Measurements from ENCODE around the gene TICAM2.

TICAM2 gene

DNA sequence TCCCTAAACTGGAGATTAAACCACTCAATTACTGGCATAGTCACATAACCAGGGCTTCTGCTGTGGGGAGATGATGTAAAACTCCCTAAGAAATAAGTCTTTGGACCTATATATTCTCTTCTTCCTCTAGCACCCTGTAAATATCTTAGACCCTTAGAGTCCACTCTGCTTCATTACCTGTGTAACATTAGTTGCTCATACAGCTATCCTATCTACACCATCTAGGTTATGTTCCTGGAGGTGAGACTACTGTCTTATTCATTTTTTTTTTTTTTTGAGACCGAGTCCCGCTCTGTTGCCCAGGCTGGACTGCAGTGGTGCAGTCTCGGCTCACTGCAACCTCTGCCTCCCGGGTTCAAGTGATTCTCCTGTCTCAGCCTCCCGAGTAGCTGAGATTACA lies 9.6 kb upstream of the TICAM2 start:
- DNase-seq (ENCODE audit: low read depth in 1 of 2, low spot score in 1 of 2): no peak

DNA sequence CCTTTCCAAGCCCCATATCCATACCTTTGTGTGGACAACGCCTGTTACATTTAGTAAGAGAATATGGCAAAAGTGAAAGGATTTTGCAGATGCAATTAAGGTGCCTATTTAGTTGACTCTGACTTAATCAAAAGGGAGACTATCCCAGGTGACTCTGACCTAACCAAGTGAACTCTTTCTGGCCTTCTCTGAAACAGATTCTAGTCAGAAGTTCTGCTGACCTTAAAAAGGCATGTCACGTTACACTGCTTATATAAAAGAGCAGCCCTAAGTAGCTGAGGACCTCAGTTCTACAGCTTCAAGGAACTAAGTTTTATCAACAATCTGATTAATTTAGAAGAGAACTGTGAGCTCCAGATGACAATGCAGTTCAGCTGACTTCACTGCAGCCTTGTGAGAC lies 5.7 kb upstream of the TICAM2 start:
- no peak for DNase-seq (ENCODE audit: low read depth in 1 of 2, low spot score in 1 of 2)

DNA sequence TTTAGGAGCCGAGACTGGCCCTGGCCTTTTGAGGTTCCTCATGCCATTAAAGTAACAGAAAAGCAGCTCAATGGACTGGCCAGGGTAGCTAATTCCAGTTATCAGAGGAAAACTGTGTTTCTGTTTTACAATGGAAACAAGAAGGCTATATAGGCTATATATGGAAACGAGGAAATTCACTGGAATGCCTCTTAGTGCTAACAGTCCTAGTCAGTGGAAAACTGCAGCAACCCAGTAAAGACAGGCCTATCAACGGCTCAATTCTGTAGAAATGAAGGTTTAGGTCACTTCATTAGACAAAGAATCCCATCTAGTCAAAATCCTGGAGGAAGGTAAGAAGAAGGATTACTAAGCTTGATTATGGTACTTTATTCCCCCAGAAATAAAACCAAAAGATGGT lies 3.2 kb upstream of the TICAM2 start:
- DNase-seq (ENCODE audit: low read depth in 1 of 2, low spot score in 1 of 2): no peak

DNA sequence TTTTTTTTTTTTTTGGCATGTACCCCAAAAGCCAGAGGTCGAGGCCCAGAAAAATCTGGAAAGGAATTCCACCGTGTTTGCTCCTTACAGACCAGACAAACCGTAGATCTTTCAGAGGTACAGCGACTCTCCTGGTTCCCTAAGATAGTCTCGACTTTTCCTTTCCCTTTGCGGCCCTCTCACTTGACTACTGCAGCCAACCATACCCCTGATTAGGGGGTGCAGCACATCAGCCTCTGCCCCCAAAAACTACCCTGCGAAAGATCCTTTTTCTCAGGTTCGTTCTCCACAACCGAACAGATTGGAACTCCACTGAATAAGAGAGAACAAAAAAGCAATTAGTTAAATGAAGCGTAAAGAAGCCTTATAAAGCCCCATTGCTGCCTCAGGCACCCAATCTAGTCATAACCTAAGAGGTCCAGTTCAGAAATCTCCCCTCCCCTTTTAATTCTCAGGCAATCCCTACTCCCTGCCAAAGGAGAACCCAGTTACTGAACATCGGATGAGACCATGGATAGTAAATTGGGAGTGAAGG lies 379 bp upstream of the TICAM2 start:
- DNase-seq (ENCODE audit: low read depth in 1 of 2, low spot score in 1 of 2): no peak

DNA sequence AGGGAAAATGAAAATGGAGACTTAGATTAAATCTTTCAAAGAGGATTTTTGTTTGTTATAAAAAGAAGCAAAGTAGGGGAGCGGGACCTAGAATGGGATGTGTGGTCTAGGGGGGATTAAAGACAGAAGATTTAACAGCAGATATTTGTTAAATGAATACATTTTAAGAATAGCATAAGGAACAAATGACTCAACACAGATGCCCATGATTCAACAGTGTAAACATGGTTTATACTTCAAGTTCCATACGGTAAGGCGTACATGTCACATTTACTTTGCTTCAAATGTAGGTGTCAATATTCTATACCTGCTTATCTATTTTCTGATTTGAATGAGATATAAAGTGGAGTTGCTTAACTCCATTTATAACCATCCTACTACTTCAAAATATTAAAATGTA lies 1.5 kb downstream of the TICAM2 start:
- no peak for DNase-seq (ENCODE audit: low read depth in 1 of 2, low spot score in 1 of 2)

DNA sequence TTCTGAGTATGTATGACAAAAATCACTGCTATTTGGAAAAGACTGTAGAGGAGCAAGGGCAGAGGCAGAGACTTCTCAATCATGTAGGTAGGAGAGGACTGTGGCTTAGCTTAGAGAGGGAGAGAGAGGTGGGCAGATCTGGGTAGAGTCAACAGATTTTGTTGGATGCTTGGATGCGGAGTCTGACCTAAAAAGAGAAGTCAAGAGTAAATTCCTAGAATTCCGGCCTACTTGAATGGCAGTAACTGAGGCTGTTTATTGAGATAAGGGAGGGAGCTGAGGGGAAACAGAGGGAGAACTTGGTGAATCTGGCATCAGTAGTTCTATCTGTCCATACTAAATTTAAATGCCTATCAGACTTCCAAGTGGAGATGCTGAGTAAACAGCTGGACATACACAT lies 2.4 kb downstream of the TICAM2 start:
- no peak for DNase-seq (ENCODE audit: low read depth in 1 of 2, low spot score in 1 of 2)

DNA sequence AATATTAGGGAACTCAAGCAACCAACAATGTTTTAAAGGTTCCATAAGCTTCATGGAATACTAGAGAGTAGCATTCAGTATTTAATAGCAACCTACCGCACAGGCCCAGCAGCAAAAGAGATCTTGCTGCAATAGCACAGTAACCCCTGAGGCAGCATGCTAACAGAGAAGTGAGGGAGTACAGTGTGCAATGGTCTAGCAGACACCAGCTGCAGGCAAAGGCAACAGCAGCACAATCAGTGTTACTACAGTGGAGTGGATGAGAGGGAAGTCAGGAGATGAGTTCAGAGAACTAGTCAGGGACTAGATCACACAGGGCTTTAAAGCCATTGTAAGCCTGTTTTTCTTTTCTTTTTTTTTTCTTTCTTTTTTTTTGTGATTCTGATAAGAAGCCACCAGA lies 2.8 kb downstream of the TICAM2 start:
- no peak for DNase-seq (ENCODE audit: low read depth in 1 of 2, low spot score in 1 of 2)

DNA sequence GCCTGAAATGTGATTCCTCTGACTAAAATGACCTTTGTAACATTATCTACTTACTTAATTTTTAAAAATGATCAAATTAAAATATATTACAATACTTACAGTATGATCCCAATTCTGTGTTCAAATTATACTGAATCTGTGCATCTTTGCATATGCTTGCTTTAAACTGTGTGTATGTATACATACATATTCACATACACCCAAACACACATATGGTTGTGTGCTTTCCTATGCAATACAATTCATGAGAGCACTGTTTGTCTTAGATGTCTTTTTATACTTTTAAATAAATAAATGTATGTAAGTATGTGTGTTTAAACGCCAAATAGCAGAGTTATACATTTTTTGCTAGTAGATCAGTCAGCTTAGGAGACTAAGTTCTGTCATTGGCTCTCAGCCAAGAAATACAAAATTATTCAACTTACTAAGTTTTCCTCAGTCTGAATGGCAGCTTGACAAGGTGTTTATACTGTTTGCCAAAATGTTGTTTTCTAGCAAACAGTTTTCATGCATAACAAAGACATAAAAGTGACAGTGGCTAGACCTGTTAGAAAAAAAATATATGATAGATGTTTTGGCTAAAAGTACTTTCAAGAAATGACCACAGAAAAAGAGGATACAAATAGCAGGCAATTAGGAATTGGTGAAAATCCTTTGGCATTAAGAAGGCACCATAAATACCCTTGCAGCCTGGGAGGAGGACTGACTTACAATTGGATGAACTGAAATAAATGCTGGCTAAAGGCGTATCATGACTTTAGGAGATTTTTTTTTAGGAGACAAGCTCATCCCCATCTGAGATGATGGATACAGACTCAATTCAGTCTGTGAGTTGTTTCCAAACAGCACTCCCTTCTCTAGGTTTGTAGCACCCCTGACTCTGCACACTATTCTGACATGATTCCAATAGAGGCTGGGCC lies 7.9 kb downstream of the TICAM2 start:
- DNase-seq (ENCODE audit: low read depth in 1 of 2, low spot score in 1 of 2): no peak

DNA sequence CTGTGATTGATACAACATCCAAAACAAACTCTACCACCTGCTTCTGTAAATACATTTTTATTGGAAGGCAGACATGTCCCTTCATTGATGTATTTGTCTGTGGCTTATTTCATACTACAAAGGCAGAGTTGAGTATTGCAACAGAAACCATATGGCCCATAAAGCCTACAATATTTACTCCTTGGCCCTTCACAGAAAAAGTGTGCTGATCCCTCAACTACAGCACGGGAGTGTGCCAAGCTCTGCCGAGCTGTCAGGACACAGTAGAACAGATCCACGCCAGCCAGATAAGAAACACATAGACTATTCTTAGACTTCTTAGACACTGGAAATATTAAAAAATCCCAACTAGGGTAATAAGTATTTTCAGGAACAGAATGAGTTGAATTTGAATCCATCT lies 13.2 kb downstream of the TICAM2 start:
- DNase-seq (ENCODE audit: low read depth in 1 of 2, low spot score in 1 of 2): no peak

DNA sequence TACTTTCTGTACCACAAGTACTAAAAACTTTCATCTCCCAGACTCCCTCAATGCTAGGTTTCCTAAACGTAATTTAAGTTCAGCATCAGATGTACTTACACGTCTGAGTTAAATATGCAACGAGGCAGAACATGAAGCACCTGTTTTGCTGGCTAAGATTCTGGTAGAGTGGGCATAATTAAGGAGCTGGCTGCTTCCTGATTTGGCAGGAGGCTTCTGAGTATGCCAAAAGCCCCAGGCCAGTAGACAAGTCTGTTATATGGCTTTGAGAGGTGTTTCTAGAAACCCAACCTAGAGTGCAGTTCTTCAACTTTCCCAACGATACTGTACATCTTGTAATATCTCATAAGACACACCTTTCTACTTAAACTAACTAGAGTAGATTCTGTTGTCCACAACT lies 13.6 kb downstream of the TICAM2 start:
- no peak for DNase-seq (ENCODE audit: low read depth in 1 of 2, low spot score in 1 of 2)

DNA sequence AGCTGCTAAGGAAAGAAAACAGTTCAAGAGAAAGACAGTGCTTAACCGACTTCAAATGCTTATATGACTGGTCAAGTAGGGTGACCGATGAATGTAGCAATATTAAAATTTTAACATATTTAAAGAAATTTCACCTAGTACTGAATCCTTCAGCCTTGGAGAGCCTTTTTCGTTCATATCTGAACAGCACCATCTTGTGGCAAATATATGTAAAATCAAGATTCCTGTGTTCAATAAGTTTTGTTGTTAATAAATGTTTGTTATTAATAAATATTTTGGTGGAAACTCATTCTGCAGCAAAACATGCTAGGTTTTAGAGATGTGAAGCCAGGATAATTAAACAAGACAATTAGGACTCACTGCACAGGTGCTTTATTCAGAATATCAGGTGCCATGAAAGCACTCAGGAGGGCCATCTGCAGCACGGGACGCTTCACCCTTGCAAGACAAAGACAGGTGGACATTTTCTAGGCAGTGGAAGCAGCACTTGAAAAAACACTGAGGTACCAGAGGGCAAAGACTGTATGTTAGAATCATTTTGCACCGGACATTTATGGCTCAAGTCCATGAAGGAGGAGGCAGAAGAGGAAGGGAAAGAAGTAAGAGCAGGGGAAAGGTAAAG lies 15.6 kb downstream of the TICAM2 start:
- DNase-seq (ENCODE audit: low read depth in 1 of 2, low spot score in 1 of 2): no peak

DNA sequence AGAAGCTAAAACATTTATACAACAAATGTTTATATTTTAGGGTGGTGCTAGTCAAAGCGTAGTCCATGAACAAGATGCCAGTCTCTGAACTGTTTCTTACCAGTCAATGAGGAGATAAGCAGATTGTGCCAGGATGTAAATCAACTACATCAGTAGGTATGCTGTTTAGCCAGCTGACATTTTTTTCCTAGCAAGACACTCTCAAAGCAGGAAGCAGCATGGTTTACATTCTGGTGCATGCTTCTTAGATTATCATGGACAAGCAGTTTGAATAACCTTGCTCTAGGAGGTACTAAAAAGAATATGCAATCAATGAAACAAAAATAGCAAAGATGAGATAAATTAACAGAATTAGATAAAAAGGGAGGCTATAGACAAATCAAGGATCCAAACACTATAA lies 17.0 kb downstream of the TICAM2 start:
- no peak for DNase-seq (ENCODE audit: low read depth in 1 of 2, low spot score in 1 of 2)

DNA sequence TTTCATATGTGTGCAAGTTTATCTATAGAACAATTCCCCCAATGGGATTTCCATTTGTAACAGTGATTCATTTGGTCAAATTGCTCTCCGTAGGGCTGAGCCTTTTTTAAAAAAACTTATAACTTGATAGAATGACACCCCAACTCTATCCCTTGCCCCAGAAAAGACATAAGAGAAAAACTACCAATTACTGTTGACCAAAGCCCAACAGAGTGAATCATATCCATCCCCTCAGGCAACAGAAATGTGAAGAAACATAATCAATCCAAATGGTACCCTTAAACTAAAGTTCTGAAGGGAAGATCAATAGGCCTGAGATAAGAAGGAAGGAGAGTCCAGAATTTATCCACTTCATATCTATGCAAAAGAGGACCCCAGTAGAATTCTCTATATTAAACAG lies 17.8 kb downstream of the TICAM2 start:
- no peak for DNase-seq (ENCODE audit: low read depth in 1 of 2, low spot score in 1 of 2)

DNA sequence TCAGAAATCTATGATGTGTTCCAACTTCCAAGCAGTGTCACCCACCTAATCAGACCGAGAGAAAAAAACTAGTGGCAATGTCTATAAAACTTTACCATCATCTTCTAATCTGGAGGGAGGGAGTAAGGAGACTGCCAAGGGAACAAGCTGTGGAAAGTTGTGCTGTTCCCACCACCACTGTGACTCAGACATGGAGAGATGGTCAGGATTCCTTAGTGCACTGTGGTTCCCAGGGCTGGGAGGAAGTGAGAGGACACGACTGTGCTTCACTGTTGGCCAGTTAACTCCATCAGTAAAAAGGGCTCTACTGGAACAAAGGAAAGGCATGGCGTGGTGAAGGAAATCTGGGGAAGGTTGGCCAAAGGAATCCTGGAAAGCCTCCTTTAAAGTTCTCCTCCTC lies 18.8 kb downstream of the TICAM2 start:
- DNase-seq (ENCODE audit: low read depth in 1 of 2, low spot score in 1 of 2): no peak

DNA sequence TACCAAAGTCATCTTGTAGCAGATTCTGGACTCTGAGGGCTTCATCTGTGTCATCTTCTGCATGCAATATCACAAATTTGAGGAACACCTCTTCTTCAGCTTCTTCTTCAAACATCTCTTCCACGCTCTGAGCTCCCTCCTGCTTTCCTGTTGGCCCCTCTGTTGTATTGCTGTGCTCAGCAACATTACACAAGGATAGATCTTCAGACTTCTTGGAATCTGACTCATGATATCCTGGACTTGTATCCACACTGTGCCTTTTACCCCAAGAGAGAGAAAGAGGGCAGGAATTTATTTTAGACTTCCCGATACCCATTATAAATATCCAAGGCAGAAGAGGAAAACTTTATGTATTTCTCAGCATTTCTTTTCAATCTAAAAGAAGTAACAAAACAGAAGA lies 21.3 kb downstream of the TICAM2 start:
- no peak for DNase-seq (ENCODE audit: low read depth in 1 of 2, low spot score in 1 of 2)

DNA sequence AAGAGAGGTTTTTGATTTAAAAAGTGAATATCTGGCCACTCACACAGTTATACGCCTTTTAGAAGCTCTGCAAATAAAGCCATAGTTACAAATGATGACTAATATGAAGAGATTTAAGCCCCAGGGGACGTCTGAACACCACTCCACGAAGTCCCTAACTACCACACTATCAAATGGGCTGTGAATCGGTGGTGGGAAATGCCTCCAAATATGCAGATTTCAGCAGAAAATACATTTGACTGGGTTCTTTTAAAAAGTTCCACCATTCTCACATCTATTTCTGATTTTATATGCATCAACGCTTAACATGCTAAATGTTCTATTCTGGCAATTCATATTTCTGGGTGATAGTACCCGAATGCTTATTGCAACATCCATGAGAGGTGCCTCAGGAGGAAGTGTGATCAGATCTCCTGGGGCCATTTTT lies 22.5 kb downstream of the TICAM2 start:
- DNase-seq (ENCODE audit: low read depth in 1 of 2, low spot score in 1 of 2): no peak

DNA sequence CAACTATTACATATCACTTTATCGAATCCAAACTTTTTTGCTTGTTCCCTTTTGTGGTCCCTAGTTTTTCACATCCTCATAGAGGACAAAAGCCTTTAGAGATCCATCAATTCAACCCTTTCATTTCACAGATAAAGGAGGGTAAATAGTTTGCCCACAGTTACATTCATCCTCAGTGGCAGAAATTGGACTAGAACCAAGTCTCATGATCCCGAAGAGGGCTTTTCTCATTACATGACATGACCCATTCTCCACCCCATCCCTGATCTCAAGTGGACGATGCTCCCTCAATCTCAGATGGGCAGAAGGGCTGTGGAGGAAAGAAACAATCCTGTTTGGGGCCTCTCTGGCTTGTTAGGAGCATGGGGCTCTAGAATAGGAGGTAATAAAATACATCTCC lies 23.1 kb downstream of the TICAM2 start:
- no peak for DNase-seq (ENCODE audit: low read depth in 1 of 2, low spot score in 1 of 2)

DNA sequence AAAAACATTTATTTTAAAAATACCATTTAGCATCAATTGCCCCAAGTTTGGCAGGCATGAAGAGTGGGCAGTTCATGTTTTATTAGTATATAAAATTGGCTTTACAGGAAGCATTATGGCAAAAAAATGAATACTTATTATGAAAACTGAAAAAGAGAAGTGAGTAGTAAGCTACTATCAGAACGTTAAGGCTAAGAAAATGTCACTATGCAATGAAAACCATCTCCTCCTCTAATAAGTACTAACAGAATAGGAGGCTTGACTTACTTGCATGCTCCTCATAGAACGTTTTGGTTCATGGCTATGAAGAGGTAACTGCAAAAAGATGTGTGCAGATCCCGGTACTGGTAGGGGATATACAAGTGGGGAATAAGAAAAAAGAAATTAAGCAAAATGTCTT lies 23.6 kb downstream of the TICAM2 start:
- no peak for DNase-seq (ENCODE audit: low read depth in 1 of 2, low spot score in 1 of 2)

DNA sequence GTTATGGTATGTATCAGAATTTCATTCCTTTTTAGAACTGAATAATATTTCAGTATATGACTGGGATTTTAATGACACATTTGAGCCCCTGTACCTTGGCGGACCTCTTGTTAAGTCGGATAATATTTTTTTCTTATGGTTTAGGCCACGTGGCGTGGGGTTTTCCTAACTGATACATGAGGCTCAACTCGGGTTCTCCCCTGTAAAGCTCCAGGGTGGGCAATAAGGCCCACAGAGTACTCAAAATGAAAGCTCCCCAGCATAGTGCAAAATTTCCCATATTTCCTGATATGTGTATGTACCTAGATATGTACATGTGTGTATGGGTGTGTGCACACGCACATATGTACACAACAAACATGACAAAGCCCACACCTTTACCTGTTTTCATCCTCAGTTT lies 24.5 kb downstream of the TICAM2 start:
- no peak for DNase-seq (ENCODE audit: low read depth in 1 of 2, low spot score in 1 of 2)

DNA sequence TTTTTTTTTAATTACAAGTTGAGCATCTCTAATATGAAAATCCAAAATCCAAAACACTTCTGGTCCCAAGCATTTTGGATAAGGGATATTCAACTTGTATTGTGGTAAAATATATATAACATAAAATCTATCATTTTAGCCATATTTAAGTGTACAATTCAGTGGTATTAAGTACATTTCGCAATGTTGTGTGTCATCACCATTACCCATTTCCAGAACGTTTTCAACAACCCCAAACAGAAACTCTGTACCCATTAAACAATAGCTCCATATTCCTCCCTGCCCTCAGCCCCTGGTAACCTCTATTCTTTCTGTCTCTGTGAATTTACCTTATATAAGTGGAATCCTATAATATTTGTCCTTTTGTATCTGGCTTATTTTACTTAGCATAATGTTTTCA lies 24.9 kb downstream of the TICAM2 start:
- DNase-seq (ENCODE audit: low read depth in 1 of 2, low spot score in 1 of 2): no peak

DNA sequence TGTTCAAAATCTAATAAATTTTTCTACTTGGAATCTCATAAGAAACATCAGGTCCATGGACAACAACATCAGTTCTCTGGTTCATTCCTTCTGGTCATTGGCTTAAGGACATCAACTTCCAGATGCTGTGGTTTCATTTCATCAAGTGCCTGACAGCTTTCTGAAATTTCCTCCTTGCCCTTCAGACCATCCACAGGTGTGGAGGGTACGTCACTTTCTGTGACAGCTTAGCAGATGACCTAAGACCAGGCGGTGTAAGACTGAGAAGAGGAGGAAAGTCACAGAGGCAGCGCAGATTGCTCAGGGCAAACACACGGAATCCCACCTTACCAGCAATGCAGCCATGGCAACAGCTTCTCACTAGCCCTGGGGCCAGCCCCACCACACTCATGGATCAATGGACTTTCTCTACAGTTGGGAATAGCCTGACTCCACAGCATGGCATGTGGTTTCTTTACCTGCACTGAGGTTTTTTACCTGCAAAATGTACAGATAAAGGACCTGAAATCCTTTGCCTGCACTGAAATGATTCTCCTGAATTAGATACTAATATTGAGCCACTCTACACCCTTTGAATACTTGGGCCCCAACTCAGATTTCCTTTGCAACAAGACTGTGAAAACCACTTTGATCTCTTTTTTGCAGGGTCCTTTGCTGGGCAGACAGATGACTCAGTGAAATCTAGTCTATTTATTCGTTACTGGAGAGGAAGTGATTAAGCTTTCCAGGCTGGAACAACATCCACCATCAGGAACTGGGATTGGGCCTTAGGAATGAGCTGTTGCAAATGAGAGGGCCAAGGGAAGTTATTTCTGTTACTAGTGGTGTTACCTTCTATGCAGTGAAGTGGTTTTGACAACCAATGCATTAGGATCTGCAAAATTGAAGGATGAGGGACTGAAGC lies 26.9 kb downstream of the TICAM2 start:
- DNase-seq (ENCODE audit: low read depth in 1 of 2, low spot score in 1 of 2): no peak

DNA sequence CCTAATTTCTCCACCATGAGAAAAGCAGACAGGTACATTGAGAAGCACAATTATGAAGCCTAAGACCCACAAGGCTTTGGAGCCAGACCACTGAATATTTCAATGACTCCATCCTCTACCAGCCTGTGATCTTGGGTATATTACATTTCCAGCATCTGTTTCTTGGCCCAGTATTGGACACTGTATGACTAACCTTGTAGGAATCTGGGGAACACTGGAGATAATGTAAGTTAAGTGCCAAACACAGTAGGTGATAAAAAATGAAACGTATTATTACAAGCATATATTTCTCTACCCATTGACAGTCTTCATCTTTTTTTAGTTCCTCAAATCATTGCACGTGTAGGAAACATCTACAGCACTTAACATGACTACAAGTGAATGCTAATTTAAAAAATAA lies 29.1 kb downstream of the TICAM2 start:
- no peak for DNase-seq (ENCODE audit: low read depth in 1 of 2, low spot score in 1 of 2)

Measured in activated T-helper 1 cell treated with anti-CD3 and anti-CD28 coated beads, Interleukin-2, amount 50 U/mL, for 16 hours (primary cell).